Measurements from ENCODE around the gene DOCK10.

The DOCK10 gene

DNA sequence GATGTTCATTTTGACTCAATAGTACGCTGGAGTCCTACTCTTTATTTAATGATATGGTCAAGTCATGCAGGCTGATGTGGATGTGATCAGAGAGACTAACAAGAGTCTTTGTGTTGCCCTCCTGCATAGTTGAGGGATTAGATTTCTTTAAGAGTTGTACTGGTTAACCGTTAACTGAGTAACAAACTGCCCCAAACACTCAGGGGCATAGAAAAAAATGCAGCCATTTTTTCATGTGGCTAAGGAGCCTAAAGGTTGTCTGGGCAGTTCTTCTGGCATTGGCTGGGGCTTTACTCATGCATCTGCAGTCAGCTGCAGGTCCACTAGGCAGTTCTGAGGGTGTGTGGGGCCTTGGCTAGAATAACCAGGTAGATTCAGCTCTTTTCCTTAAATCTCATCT lies 32.5 kb downstream of the DOCK10 start:
- no peak for DNase-seq

DNA sequence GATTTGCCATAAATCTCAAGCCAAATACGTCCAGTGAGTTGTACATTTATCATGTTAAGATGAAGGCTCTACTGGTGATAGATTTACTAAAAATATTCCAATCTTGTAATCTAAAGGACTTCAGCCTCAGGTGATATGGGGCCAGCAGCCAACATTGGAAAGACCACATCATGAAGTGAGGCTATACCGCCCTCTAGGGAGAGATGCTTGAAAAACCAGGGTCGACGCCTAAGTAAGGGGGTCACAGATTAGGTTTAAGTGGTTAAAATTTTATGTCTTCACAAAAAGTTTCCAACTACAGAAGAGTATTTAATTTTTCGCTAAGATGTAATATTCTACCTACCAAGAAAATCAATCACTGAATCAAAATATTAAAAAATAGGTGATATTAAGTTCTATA lies 33.3 kb downstream of the DOCK10 start:
- DNase-seq = peak in 1 of 2 donors; percentile 10

DNA sequence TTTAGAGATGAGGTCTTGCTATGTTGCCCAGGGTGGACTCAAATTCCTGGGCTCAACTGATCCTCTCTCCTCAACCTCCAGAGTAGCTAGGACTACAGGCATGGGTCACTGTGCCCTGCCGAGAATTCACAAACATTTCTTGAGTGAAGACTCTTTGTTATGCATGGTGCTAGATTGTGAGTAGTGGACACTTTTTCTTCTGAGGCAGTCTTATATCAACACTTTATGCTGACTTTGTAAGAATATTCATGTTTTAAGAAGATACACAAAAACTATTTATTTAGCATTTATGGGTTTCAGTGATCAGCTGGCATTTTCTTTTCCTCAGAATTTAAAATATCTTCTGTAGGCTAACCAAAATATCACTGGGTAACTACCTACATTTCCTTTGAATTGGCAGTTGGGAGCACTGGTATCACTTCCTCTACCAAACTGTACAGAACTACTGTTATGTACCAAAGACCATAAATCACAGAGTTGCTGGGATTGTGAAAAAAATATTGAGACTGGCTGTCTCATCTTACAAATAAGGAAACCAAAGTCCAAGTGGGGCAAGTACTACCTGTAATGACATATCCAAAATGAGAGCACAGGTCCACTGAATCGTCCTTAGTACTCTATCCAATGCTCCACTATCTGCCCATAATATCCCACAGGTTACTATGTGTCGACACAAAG lies 34.0 kb downstream of the DOCK10 start:
- DNase-seq = no peak

DNA sequence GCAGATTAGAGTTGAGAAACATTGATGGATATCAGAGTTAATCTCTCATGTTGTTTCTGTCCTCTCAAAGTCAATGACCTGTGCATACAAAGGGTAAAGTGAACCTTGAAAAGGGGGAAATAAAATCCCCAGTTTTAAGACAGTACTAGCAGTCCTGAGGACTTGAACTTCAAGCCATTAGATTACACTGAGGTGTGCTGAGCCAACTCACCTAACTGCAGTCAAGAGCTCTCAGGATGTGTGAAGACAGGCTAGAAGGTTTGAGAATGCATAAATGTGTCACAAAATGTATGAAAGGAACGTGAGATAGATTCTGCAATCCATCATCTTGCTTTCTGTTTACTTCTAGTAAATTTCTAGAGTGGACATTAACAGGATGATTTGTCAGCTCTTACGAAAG lies 35.5 kb downstream of the DOCK10 start:
- no peak for DNase-seq

DNA sequence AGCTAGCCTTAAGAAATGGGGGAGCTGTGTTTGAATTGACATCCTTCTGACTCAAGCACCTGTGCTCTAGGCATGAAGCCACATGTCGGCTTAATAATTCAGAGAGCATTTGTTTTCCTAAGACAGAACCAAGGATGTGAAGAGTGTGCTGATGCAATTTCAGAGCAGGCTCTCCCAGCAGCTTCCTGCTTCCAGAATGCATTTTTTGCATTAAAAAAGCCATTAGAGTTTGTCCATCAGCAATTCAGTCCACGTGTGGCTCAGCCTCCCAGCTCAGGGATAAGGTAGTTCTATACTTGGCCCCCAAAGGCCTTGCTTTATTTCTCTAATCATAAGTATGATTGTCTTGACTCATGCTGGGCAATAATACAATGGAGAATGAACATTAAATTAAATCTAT lies 37.7 kb downstream of the DOCK10 start:
- no peak for DNase-seq

DNA sequence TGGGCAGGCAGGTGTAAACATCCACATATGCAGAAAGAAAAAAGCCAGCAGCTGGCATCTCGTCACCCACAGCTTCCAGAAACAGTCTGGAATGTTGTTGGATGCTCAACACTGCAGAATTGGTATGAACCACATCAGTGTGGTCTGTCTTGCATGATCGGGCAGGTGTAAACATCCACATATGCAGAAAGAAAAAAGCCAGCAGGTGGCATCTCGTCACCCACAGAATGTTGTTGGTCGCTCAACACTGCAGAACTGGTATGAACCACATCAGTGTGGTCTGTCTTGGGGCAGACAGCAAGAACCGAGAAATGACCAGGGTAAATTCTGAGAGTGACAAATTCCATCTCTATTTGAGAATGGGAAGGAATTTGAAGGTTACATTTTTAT lies 39.6 kb downstream of the DOCK10 start:
- peak; percentile 42 to 44 for DNase-seq

DNA sequence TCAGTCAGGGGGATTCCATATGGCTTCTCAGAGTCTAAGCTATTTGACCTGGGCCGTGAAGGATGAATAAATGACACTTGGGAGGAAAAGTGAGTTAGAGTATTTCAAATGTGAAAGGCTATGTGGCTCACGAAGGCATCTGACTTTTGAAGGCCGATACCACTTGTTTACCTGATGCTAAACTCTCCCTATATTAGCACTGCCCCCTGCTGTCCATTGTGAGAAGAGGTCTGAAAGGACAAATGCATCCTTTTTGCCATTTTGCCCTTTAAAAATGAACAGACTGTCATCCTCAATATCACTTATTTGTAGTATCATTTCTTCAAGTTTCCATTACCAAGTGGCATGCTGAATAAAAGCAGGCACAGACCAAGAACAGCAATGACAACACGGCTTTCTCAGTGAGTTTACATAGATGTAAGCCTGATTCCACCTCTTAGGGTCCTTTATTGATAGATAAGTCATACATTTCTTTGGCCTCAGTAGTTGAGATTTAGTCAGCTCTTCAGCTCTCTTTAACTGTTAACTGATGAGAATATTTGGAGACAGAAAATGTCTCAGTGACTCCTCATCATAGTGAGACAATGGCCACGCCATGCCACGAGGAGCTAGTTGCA lies 40.1 kb downstream of the DOCK10 start:
- peak; percentile 64 to 79 for DNase-seq

DNA sequence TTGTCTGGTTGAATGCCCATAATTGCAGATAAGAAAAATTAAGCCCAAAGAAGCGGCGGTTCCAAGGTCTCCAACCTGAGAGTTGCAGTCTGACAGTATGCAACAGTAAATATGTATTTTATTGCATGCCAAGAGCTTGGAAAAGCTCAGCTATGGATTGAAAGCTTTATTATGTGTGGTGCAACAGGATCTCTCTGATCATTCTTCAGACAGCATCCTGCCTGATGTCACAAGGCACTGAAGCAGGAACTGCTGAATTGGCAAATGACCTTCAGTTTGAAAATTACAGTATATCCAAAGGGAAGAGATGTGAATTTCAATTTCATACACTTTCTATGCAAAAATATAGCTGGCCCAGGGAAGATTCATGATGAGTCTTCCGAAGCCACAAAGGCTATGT lies 42.5 kb downstream of the DOCK10 start:
- no peak for DNase-seq

DNA sequence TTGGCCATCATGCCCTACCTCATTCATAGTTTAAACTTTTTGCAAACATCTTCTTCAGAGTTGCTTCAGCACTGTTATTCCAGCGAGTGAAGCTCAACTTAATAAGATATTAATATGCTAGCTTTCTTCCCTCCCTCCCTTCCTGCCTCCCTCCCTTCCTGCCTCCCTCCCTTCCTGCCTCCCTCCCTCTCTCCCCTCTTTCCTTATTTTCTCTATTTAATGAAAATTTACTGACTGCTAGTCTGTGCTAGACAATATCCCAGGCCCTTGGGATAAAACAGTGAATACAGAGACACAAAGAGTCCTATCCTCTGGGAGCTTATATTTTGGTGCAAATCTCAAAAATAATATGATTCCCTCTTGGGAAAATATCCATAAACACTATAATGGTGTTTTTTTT lies 42.9 kb downstream of the DOCK10 start:
- no peak for DNase-seq

DNA sequence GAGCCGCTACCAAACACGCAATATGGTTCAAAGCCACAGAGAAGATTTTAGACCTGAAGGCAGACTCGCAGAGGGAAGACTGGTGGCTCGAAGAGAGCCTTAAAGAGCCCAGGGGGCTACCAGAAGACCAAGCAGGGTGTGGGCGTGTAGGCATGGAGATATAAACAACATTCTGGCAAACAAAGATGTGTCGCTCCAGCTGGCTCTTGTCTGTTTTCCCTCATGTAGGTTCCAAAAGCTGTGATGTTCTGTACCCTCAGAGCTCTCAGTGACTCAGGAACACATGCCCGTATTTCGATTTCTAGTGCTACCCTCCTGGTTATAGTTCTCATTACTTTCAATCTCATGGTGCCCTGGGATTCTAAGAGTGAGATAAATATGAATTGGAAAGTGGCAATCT lies 44.5 kb downstream of the DOCK10 start:
- no peak for DNase-seq

DNA sequence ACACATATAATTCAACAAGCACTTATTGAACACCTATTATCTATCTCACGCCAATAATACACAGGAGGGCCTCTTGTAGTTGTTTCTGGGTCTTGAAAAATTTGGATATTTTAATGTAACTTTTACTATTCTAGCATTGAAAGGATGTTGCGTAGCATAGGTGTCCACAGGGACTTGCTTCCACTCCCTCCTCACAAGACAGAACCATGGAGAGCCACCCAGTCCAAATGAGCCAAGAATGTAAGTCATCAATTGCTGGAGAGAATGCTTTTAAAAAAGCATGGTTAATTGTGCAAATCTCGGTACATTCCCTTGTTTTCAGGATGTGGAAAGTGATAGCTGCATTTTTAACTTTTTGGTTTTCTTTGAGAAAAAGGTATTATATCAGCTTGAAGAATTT lies 46.8 kb downstream of the DOCK10 start:
- DNase-seq = no peak

DNA sequence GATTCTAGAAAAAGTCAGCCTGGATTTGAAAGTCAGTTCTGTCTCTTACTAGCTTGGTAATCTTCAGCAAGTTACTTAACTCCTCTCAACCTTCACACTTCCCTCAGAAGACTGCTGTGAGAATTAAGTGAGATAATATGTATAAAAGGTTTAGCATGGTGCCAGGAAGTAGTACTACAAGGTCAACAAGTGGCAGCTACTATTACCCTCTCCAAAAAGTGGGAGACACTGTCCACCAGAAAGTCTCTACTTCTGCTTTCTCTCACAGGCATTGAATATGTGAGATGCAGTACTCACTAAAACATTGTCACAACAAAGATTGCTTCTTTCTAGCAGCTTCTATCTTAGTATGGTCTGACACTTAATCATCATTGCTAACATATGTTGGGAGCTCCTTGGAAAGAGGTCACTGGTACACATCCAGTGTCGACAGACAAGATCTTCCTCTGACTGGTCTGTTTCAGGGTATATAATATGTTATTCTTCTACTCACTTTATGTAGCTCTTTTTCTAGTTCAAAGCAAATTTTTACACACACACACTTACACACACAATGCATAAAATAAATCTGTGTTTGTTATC lies 47.9 kb downstream of the DOCK10 start:
- DNase-seq = no peak

DNA sequence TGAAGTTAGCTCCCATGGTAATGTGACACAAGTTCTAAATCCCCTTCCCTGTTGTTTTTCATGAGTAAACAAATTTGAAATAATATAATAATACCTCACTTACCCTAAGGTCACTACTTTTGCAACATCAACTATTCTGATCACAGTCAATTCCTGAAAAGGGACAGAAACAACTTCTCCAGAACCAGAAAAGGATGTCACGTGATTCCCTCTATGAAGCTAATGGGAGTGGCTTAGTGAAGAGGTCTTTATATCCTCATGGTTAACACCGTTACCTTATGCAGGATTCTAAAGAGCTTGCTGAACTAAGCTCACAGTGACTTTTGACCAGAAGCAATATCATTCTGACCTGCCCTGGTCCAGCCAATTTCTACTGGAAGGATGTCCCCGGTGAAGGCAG lies 51.6 kb downstream of the DOCK10 start:
- DNase-seq = no peak

DNA sequence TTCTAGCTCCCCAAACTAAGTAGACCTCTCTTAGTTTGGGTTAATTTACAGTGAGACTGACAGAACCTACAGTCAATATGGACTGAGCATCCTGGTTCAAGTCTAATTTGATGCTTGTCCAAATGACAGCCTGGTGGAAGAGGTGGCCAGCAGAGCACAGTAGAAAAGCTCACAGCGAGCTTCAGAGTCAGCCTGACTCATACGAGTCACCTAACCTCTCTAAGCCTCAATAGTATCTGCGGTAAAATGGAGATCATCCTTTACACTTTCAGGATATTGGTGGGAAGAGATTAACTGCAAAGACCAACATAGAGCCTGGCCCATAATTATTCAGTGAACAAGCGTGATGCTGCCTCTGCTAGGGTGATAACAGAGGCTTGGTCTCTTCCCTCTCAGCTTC lies 54.5 kb downstream of the DOCK10 start:
- DNase-seq = no peak

DNA sequence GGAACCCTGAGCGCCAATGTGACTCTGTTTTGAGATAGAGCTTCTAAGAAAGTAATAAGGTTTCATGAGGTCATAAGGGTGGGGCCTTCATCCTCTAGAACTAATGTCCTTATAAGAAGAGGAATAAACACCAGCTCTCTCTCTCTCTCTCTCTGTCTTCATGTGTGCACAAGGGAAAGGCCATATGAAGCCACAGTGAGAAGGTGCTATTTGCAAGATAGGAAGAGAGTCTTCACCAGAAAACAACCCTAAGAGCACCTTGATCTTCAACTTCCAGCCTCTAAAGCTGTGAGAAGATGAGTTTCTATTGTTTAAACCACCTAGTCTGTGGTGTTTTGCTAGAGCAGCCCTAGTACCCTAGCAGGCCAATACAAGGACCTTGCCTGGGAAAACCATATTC lies 55.8 kb downstream of the DOCK10 start:
- DNase-seq = peak in 1 of 2 donors; percentile 19

DNA sequence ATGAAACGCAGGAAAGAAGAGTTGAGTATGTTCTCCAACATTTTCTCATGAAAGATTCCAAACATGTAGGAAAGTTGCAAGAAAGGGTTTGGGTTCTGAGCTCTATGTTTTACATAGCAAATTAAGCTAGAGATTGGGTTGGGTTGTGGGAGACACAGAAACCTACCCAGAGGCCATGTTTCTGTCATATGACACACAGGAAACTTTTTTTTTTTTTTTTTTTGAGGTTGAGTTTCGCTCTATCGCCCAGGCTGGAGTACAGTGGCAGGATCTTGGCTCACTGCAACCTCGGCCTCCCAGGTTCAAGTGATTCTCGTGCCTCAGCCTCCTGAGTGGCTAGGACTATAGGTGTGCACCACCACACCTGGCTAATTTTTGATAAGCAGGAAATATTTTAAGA lies 57.6 kb downstream of the DOCK10 start:
- DNase-seq = no peak

DNA sequence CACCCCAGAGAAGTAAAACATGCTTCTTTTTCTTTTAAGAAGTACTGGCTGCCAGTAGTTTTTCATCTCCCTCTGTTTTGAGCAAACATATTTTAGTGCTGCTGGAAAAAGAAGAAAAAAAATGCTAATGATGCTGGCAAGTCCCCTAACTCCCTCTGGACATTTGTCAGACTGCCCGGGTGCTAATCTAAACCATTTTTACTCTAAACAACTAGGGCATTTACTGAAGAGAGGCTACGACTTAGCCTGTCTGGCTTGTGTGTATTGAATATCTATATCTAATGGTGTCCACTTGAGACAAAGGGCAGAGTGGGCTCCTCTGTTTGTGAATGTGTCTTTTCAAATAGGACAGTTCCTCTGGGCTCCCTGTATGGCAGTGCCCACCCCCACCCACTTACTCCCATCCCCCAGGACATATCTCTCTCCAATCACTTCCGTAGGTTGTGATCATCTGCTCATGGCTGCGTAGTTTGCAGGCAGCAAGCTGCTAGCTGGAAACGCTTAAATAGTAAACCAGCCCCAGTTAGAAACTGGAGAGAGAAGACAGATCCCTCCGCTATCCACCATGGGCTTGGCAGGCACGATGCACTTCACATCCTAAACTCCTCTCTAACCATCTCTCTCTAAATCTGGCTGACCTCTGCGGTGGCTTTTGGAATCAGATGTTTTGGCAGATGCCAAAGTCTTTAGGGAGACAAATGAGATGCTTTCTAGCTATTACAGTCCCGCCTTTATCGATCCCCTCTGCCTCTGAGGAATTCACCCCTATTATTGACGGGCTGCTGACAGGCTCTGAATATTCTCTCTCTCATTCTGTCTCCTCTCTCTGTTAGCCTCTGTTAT lies 58.3 kb downstream of the DOCK10 start:
- no peak for DNase-seq

DNA sequence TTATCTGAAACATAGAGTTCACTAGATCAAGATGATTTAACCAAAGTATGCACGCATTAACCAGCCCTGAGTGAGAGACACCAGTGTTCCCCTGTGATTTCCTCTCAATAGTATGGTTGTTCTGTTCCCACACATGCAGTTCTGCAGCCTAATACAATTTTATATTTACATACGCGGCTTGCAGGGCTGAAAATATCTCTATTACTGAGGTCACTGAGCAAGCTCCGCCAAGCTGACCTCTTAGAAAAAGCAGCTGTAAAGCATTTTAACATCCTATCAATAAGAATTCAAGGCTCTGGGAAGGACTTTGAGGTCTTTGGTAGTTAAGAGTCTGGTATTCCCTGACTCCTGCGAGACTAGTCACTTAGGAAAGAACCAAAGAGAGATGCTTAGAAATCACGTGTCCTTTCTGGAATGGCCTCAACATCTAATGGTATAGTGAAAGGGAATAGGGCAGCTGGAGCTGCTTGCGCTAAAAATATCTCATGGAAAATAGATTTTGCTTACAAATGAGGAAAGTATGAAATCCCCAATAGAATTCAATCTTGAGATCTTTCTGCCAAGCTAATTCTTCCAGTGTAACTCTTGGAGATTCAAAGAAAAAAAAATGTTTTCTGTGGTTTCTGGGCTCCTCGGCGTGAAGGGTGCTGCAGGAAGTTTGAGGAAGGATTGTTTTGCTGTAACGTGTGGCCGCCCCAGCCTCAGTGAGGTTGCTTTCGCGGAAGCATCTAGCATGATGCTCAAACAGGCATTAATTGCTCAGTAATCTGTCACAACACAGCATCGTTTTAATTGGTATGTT lies 59.2 kb downstream of the DOCK10 start:
- DNase-seq = peak; percentile 32 to 37

DNA sequence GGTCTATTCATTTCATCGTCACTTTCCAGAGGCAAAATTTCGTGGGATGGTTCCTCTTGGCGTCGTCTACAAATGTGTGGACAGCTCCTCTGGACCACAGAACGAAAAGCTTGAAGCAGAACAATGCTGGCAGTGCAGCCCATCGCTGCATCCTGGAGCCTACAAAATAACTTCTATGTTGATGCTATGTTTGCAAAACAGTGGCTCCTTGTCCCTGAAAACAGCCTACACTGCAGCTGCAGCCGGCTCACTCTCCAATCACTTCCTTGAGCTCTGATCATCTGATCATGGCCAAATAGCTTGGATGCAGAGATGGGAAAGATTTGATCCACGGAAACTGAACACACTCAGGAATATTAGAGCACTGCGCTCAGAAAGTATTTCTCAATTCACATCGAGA lies 60.0 kb downstream of the DOCK10 start:
- DNase-seq = no peak

DNA sequence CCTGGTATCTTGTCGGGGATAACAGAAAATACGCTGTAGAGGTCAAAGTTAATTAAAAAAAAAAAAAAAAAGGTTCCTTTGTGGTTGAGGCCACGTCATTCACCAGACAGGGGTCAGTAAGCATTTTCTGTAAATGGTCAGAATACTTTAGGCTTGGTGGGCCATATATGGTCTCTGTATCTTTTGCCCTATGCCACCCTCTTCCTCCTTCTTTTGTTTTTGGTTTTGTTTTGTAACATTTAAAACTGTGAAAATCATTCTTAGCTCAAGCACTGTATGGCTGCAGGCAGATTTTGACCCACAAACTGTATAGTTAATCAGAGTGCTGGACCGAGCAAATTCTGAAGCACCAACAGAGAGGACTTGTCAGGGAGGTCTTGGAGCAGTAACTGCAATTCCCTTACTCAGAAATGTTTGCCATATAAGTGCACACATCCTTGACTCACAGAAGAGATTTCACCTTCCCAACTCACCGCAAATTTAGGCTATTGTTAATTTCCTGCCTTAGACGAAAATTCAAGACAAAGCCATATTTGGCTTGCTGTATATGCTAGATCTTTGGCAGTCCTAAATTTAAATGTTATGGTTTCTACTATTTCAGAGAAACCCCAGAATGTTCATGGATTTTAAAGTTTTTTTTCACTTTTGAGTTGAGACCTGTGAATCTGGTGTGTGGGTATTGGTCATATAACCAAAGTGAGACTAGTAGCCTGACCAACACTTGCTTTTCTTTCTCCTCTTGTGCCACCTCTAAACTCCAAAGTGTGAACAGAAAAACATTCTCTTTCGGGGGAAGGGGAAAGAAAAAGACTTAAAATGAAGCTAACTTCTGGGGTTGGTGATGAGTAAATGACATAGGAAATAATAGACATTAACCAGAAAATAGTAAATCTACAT lies 65.4 kb downstream of the DOCK10 start:
- DNase-seq = no peak

DNA sequence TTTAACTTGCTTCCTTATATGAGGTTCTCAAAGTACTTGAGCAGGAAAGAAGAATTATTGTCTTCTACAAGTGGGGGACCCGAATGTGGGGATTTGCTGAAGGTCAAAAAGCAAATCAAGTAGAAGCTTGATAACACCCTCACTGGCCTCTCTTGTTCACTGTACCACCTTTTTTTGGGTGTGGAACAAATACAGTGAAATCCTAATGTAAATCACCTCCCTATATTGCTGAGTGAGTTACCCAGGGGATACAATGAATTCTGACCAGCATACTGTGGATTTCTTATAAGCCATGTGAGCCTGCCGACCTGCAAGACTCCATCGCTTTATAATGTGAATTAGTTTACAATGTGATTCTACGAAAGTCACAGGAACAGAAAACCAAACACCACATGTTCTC lies 66.5 kb downstream of the DOCK10 start:
- DNase-seq = no peak
